Measurements from ENCODE around the gene ARHGEF12.

The ARHGEF12 gene

DNA sequence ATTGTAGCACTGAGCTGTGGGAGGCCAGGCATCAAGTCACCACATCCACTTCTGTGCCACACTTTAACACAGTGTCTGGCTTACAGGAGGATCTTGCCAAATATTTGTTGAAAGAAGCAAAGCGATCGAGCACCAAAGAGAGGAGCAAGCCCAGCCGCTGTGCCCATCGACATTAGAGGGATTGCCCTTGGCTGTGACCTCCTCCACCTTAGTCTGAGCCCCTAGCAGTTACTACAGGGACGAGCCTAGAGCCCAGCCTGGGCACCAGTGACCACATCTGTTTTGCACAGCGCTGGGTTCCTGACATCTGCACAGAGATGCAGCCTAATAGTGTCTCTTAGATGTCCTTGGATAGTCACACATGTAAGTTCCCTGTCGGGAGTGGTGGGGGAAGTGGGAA lies 193.0 kb downstream of the ARHGEF12 start:
- Mint-ChIP-seq H3K36me3 (ENCODE audit: low read depth) (no peaks in the 10 kb centered on the region), H3K9me3 (no peaks in the 10 kb centered on the region), H3K27me3 (ENCODE audit: low read depth) (peaks cover 2% of the 10 kb centered on the region), H3K4me3 (no peak overlapping the region), H3K27ac (no peak overlapping the region), H3K4me1 (ENCODE audit: low read depth) (no peaks in the 10 kb centered on the region)
- DNase-seq (ENCODE audit: low spot score) = no peak

DNA sequence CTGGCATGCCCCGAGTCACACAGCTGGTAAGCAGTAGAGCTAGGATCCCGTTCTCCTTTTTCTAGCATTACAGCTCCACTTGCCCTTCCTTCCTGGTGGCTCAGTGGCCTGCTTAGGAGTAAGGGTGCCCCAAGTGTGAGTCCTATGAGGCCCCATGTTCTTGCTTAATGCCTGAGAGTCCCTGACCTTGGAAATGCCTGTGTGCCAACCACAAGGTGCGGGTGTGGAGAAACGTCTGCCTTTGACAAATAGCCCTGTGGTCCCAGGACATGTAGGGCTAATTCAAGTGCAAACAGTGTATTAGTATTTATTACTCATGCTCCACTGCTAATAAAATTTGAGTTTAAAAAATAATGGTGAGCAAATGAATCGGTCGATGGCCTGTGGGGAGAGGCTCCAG lies 193.7 kb downstream of the ARHGEF12 start:
- H3K27ac Mint-ChIP-seq = no peak overlapping the region
- no peaks in the 10 kb centered on the region for H3K4me1 Mint-ChIP-seq (ENCODE audit: low read depth)
- no peak for DNase-seq (ENCODE audit: low spot score)
- H3K9me3 Mint-ChIP-seq = no peaks in the 10 kb centered on the region
- H3K27me3 Mint-ChIP-seq (ENCODE audit: low read depth) = peaks cover 2% of the 10 kb centered on the region
- no peak overlapping the region for H3K4me3 Mint-ChIP-seq
- H3K36me3 Mint-ChIP-seq (ENCODE audit: low read depth) = no peaks in the 10 kb centered on the region

DNA sequence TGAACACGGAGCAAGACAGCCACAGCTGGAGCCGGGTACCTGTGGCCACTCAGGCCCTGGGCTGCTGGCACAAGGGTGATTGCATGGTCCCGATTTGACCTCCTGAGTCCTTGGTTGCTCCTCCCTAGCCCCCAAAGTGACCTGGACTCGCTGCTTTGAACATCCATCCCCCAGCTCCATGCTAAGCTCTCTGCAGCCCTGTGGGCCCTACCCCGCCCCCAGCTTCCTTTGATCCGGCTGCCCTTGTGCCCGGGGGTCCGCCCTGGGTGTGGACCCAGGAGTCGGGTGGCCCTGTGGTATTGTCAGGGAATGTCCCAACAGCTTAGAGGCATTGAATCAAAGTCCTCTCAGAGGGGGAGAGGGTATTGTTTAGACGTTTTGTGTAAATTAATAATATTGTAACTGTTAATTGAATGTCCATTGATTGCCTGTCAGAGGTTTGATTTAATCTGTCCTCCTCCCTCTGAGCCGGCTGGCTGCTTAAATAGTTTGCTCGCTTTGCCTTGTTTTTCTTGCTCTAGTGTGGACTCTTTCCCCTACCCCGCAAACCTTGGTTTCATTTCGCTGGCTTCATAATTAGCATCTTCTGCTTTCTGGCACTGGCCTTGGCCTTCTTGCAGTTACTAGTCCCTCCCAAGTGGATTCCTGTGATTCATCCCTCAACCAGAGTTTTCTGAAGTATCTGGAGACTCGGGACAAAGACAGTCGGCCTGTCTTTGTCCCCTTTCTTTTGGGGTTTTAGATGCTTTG lies 196.0 kb downstream of the ARHGEF12 start:
- H3K4me1 Mint-ChIP-seq (ENCODE audit: low read depth) = no peaks in the 10 kb centered on the region
- H3K4me3 Mint-ChIP-seq = no peak overlapping the region
- DNase-seq (ENCODE audit: low spot score) = no peak
- H3K9me3 Mint-ChIP-seq = no peaks in the 10 kb centered on the region
- H3K27ac Mint-ChIP-seq = no peak overlapping the region
- no peaks in the 10 kb centered on the region for H3K36me3 Mint-ChIP-seq (ENCODE audit: low read depth)
- H3K27me3 Mint-ChIP-seq (ENCODE audit: low read depth) = peaks cover 2% of the 10 kb centered on the region

DNA sequence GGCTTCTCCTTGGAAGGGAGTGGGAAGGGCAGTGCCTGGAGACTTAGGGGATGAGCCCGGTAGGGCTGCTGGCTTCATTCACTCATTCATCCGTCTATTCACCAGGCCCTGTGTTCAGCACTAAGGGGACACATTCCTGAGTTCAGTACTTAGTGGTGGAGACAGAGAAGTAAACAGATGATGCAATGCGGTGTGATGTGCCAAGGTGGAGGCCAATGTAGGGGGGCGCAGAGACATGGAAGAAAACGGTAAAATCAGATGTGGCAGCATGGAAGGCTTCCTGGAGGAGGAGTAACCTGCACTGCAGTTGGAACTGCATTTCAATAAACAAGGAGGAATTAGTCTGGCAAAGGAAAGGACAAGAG lies 196.6 kb downstream of the ARHGEF12 start:
- no peaks in the 10 kb centered on the region for H3K9me3 Mint-ChIP-seq
- H3K36me3 Mint-ChIP-seq (ENCODE audit: low read depth) = no peaks in the 10 kb centered on the region
- no peak for DNase-seq (ENCODE audit: low spot score)
- H3K27ac Mint-ChIP-seq = no peak overlapping the region
- no peak overlapping the region for H3K4me3 Mint-ChIP-seq
- H3K4me1 Mint-ChIP-seq (ENCODE audit: low read depth) = no peaks in the 10 kb centered on the region
- peaks cover 2% of the 10 kb centered on the region for H3K27me3 Mint-ChIP-seq (ENCODE audit: low read depth)

DNA sequence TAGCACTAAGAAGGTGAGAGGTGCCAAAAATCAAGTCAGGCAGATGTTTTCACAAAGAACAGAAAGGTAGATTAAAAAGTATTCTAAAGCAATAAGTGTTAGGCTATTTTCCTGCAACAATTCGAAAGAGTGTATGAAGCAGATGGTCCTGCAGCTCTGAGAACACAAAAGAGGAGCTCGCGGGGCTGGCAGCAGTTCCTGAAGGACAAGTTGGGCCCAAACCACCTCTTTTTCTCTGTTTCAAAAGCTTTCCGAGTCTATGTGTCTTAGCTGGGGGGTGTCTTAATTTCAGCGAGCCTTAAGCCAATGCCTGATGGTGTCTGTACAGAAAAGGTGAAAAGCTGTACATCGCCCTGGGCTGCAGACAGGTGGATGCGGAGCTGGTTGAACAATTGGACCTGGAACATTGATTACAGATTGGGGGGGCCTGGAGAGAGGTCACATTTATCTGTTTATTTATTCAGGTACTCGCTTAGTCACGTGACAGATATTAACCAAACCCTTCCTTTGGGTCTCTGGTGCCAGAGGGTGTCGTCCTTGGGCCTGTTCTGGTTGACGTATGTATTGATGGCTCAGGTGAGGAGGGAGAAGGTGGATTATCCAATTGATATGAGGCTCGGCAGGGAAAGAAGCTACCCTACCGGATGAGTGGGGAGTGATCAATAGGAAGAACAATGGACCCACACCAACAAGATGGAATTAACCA lies 200.0 kb downstream of the ARHGEF12 start:
- H3K4me1 Mint-ChIP-seq (ENCODE audit: low read depth) = no peaks in the 10 kb centered on the region
- no peak overlapping the region for H3K27ac Mint-ChIP-seq
- H3K36me3 Mint-ChIP-seq (ENCODE audit: low read depth) = no peaks in the 10 kb centered on the region
- no peak overlapping the region for H3K4me3 Mint-ChIP-seq
- DNase-seq (ENCODE audit: low spot score) = no peak
- no peaks in the 10 kb centered on the region for H3K9me3 Mint-ChIP-seq
- H3K27me3 Mint-ChIP-seq (ENCODE audit: low read depth) = no peaks in the 10 kb centered on the region

DNA sequence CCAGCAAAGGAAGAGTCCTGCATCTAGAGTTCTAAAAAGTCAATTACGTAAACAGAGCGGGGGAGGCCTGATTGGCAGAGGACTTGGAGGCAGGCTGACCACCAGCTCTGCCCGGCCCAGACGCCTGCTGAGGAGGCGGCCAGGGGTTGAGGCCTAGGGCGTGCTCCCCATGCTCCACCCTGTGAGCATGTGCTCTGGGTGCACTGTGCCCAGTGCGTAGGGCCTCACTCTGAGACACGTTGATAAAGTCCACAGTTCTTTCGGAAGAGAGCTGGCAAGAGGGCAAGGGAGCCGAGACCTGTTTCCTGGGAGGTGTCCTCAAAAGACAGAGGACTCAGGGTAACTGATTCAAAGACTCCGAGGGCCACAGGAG lies 200.6 kb downstream of the ARHGEF12 start:
- Mint-ChIP-seq H3K4me3 (no peak overlapping the region), H3K27ac (no peak overlapping the region), H3K4me1 (ENCODE audit: low read depth) (no peaks in the 10 kb centered on the region), H3K27me3 (ENCODE audit: low read depth) (no peaks in the 10 kb centered on the region), H3K36me3 (ENCODE audit: low read depth) (no peaks in the 10 kb centered on the region), H3K9me3 (no peaks in the 10 kb centered on the region)
- DNase-seq (ENCODE audit: low spot score) = no peak

DNA sequence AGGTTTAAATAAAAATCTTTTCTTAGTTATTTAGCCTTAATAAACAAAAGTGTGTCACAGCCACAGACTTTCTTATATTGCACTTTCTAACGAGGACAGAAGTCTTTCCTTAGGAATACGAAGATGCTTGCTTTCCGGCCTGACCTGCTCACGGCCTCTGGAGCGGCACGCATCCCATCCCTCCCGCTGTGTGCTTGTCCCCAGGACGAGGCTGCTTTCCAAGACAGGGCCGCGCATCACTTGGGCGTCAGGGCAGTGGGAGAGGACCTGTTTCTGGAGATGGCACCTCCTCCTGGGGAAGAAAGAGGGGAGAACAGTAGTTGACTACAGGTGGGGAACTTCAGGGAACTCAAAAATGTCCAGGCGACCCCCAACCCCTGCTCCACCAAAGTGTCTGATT lies 201.8 kb downstream of the ARHGEF12 start:
- Mint-ChIP-seq H3K9me3 (no peaks in the 10 kb centered on the region), H3K4me1 (ENCODE audit: low read depth) (no peaks in the 10 kb centered on the region), H3K36me3 (ENCODE audit: low read depth) (no peaks in the 10 kb centered on the region), H3K27me3 (ENCODE audit: low read depth) (no peaks in the 10 kb centered on the region), H3K4me3 (no peak overlapping the region), H3K27ac (no peak overlapping the region)
- no peak for DNase-seq (ENCODE audit: low spot score)

DNA sequence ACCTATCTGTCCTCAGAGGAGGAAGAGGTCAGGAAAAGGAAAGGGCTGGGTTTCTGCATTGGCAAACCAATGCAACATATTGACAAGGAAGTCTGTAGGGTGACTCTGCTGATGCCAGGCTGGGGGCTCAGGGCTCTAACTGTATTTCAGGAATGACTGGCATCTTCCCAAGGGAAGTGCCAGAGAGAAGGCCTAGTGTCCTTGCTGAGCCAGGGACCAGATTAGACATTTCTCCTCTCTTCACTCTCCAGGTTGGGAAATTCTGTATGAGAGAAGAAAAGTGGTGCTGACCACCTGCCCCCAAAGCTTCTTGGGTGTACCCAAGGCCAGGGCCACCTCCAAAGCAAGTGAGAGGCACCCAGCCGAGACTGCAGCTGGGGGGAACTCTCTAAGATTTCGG lies 202.5 kb downstream of the ARHGEF12 start:
- Mint-ChIP-seq H3K27me3 (ENCODE audit: low read depth) (no peaks in the 10 kb centered on the region), H3K4me1 (ENCODE audit: low read depth) (no peaks in the 10 kb centered on the region), H3K36me3 (ENCODE audit: low read depth) (no peaks in the 10 kb centered on the region), H3K27ac (no peak overlapping the region), H3K4me3 (no peak overlapping the region), H3K9me3 (no peaks in the 10 kb centered on the region)
- DNase-seq (ENCODE audit: low spot score) = no peak

All from T-helper 2 cell treated with Interferon-gamma antibody and Interleukin-4, amounts not matched to agents 5 μg/mL and 100 μg/mL, for 36 hours (primary cell).